PC-9 (cell line): Measurements from ENCODE around the gene AHNAK.

ENCODE experiments used
- EZH2 ChIP-seq: fragments of 200-600 bp; sonication (generic); IDR thresholded peaks from 2 replicates; pipeline ENCODE4 v1.8.0; 2017; ENCODE audit warnings: antibody characterized with exemption, low read depth
- TF ChIP-seq, protein P1 (sequence below): fragments of 200-600 bp; sonication (generic); conservative IDR thresholded peaks from 2 replicates; pipeline ENCODE4 v1.6.1; 2017; ENCODE audit warnings: mixed run types, antibody characterized with exemption, mild to moderate bottlenecking, moderate library complexity

DNA sequence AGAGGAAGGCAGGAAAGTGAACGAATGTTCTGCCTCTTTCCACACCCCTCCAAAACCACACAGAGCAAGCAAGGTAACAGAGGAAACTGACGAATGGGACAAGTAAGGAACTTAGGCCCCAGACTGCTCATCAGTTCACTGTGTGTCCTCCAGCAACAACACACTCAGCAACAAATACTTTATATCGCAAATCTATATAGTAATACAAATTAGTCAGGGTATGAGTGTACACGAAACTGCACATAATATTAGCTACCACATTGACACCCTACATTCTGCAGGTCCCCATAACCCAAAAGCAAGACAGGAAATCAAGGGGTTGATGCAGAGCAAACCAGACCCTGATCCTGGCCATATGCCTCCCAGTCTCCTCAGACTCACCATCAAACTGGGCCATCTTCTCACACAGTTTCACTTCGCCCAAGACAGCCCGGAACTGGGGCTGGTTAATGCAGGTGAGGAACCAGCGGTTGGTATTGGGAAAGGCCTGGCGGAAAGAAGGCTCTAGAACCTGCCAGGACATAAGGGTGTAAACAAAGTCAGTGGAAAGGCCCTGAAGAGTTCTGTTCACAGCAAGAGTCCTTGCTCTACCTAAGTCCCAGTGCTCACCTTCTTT, 20.5 kb upstream of the AHNAK start:
- TF ChIP-seq, protein P1, sequence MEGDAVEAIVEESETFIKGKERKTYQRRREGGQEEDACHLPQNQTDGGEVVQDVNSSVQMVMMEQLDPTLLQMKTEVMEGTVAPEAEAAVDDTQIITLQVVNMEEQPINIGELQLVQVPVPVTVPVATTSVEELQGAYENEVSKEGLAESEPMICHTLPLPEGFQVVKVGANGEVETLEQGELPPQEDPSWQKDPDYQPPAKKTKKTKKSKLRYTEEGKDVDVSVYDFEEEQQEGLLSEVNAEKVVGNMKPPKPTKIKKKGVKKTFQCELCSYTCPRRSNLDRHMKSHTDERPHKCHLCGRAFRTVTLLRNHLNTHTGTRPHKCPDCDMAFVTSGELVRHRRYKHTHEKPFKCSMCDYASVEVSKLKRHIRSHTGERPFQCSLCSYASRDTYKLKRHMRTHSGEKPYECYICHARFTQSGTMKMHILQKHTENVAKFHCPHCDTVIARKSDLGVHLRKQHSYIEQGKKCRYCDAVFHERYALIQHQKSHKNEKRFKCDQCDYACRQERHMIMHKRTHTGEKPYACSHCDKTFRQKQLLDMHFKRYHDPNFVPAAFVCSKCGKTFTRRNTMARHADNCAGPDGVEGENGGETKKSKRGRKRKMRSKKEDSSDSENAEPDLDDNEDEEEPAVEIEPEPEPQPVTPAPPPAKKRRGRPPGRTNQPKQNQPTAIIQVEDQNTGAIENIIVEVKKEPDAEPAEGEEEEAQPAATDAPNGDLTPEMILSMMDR, result no peak
- TF ChIP-seq EZH2, result no peak
